Thyroid gland (tissue), 4 donors: ENCODE results near the gene CMC2.

Experiments
- CTCF ChIP-seq, 6 experiments: fragments of 200-600 bp in 3 of 6; fragments of 450-650 bp in 3 of 6; sonication (generic) in 3 of 6; IDR thresholded peaks; one replicate each; pipeline ENCODE4 v1.5.1; 2016 to 2019; ENCODE audit warnings: antibody characterized with exemption in 6 of 6, mild to moderate bottlenecking in 2 of 6, inconsistent platforms in 1 of 6, moderate library complexity in 1 of 6
- POLR2A ChIP-seq, 2 donors: fragments of 450-650 bp; IDR thresholded peaks; one replicate each; pipeline ENCODE4 v1.6.1; 2017; ENCODE audit warnings: antibody characterized with exemption in 2 of 2, mild to moderate bottlenecking in 2 of 2, moderate library complexity in 1 of 2

DNA sequence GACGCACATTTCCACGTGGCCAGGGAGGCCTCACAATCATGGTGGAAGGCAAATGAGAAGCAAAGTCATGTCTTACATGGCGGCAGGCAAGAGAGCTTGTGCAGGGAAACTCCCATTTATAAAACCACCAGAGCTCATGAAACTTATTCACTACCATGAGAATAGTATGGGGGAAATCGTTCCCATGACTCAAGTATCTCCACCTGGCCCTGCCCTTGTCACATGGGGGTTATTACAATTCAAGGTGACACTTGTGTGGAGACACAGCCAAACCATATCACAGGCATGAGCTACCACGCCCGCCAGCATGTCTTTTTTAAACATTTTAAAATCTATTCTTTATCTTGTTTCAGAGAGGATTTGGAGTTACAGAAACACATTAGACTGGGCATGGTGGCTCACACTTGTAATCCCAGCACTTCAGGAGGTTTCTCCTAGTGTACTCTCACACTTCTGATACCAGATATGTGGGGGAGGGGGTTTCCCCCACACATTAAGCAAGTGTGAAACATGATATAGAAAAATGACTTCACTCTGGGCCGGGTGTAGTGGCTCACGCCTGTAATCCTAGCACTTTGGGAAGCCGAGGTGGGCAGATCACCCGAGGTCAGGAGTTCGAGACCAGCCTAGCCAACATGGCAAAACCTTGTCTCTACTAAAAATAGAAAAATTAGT, 23.4 kb upstream of the CMC2 start:
- TF ChIP-seq POLR2A (IDR thresholded peaks at IDR 0.05) = no peak
- no peak for TF ChIP-seq CTCF (IDR thresholded peaks at IDR 0.05)
